ENCODE results near the gene TDP1. TPM values are rescaled to one million over a fixed set of nuclear protein-coding genes. Genes with fewer than 3 reads are reported as not detected.

TDP1 gene
- 10 to 100 TPM; 67.3 to 67.8 TPM for total RNA-seq

GRCh38 chr14:89955745-89956660, at the start of gene TDP1:
Gene TDP1, plus strand, starts transcription at chr14:89955927. Its CDS starts 7,188 bp downstream, at chr14:89963115.

GRCh38 chr14:89954070-89955021, 1.4 kb upstream of the TDP1 start, which contains the start of gene EFCAB11:
Gene EFCAB11, minus strand, starts transcription at chr14:89954730. Its CDS starts 70 bp downstream, at chr14:89954660.

DNA sequence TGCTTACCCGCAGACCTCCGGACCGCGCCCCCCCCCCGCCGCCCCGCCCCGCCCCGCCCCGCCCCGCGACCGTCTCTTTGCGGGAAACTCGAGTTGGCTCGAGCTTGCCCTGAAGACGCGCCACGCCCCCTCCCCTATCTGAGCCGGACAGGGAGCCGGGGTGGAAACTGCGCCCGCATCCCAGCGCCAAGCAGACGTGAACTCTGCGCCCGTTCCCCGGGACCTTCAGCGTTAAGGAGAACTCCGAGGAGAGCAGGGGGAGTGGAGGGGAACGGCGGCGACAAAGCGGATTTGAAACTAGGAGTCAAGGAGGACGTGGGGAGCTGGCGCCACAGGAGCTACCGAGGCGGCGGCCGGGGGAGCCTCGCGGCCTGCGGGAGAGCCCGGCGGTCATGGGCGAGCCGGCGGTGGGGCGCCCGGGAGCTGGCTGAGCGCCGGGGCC, 106.0 kb downstream of the TDP1 start, which contains the start of gene KCNK13:
Gene KCNK13, plus strand, starts transcription at position 310 of the 442 bp plus-strand sequence. CDS start 212 bp downstream, outside the sequence.

Other genes with a start within 250 kb of the TDP1 start
- gene EFCAB11, start 1.2 kb upstream of the TDP1 start, total RNA-seq = 1 to 10 TPM; 6.6 to 7.0 TPM
- gene KCNK13, start 106.1 kb downstream of the TDP1 start, total RNA-seq = under 1 TPM in 1 of 2 experiments, not detected in 1; 0.08 TPM